ENCODE results near the gene C16orf87.

GRCh38 chr16:46782320-46782719, 48.7 kb downstream of the C16orf87 start:
- TF ChIP-seq CTCF (conservative IDR thresholded peaks at IDR 0.05), result no peak
- no peak for TF ChIP-seq EZH2 (IDR thresholded peaks at IDR 0.05; ENCODE audit: low read depth)

Measured in PC-9 (cell line).